HEK293T (cell line): Measurements from ENCODE around the gene OR2T35.

Experiments
- ELF4 ChIP-seq: fragments of 450-650 bp; IDR thresholded peaks from 2 replicates; pipeline ENCODE4 v1.6.1; 2017; ENCODE audit warnings: antibody characterized with exemption
- FOXK2 ChIP-seq: fragments of 450-650 bp; IDR thresholded peaks from 2 replicates; pipeline ENCODE4 v1.6.1; 2016; ENCODE audit warnings: mild to moderate bottlenecking

DNA sequence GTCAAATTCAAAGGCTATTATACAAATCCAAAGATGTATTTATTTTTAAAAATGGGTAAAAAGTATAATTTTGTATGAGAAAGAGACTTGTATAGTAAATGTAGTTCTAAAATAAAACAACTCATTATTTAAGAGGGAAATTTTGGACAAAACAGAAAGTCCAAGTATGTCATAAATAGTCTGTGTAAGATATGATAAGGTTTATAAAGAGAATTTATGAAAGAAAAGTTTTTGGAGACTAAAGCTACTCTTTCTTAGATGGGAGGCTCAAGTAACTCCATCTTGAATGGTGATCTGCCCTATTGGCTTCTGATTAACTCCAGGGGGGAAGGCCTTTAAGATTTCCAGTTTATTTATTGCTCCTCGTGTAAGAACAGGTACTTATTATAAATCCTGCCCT is 24.9 kb upstream of the OR2T35 start:
- no peak for TF ChIP-seq ELF4
- TF ChIP-seq FOXK2, result no peak
